Stimulated activated naive CD8-positive, alpha-beta T cell treated with anti-CD3 and anti-CD28 coated beads, Interleukin-15, Interleukin-2, amounts not matched to agents 100 U/mL and 50 U/mL, for 24 hours (primary cell): ENCODE data around the gene AMOTL2.

Experiments used
- ATAC-seq: fragments of 150-1000 bp; cut with Tn5 transposase; one replicate; pipeline ENCODE4 v1.10.0; 2021
- DNase-seq: peaks from one replicate; pipeline ENCODE4 v3.0.0; 2021

The AMOTL2 gene

DNA sequence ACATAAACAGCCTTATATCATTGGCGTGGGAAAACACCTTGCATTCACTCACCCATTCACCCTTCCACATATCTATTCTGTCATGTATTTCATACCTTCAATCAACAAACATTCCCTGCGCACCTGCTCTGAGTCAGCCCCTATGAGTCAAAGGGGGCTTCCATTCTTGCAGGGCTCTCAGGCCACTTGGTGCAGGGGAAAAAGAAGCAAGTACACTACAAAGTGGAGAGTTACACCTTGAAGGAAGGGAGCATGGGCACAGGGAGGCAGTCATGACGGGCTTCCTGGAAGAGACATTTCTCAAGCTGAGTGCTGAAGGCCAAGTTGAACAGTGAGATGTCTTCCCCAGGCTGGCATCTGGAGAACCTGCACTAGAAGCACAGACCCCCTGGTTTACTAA, 4.6 kb upstream of the AMOTL2 start:
- ATAC-seq, result no peak

DNA sequence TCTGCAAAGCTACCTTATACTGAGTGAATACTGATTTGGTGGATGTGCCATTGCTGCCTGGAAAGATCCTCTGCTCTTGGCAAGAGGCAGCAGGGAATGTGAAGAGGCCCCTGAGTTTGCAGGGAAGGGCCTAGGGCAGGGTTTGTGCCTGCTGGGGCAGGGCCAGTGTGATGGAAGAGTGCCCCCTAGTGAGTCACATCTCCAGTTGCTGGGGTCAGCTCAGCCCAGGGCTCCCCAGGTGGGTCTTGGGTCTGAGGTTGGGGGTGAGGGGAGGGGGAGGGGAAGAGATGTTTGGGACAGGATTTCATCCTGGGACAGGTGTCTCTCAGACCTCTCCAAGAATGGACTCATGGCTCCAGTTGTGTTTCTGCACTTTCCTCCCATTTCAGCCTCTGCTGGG, 4.1 kb upstream of the AMOTL2 start:
- no peak for ATAC-seq
- peak; percentile 24 for DNase-seq

More for the DNA sequence above, 4.6 kb upstream of the AMOTL2 start:
- no peak for DNase-seq

GRCh38 chr3:134377896-134378295, 3.6 kb upstream of the AMOTL2 start:
- no peak for DNase-seq
- ATAC-seq, result no peak

DNA sequence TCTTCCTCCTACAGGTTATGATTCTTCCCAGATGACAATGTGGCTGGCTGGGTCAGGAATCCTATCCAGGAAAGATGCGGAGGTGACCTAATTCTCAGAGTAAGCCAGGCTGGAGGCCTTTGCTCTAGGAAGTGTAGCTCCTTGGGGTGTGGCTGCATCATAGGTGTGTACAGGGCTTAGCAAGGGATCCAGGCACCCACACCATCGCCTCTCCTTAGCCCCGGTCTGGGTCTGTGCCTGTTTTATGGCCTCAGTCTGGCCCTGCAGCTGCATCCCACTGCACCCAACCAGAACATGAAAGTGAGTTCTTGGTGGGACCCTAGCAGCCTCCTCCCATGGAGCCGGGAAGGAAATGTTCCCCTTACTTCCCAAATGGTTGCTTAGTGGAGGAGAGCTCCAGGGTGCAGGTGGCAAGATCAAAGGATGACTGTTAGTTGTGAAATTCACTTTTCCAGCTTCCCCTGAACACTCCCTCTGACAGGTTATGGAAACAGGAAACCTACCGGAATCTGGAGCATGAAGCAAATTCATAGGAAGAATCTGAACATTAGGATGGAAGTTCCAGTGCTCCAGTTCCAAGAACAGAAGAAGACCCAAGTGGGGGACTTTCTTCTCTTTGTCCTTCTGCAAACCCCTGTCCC, 2.7 kb upstream of the AMOTL2 start:
- ATAC-seq, result no peak
- DNase-seq, result no peak

DNA sequence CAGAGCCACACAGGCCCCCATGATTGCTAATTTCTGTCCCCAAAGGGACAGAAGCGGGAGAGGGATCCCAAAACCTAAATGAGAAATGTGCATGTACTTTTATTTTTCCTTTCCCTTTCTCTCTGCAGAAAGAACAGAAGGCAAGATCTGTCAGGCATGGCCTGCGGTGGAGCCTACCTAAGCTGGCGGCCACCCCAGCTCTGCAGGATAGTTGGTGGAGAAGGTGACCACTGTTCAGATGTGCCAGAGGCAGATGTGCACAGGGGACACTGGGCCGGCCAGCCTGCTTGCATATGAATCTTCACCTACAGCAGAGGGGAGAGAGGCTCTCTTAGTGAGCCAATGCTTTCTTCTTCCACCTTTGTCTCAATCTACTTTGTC, 2.1 kb upstream of the AMOTL2 start:
- DNase-seq (no peak), ATAC-seq (no peak)

GRCh38 chr3:134375582-134376384, 1.5 kb upstream of the AMOTL2 start:
- DNase-seq (no peak), ATAC-seq (no peak)

GRCh38 chr3:134374791-134375581, 739 bp upstream of the AMOTL2 start:
- DNase-seq, result no peak
- no peak for ATAC-seq

- DNase-seq (no peak), ATAC-seq (no peak)
Observed at GRCh38 chr3:134373271-134374104, 759 bp downstream of the AMOTL2 start.

DNA sequence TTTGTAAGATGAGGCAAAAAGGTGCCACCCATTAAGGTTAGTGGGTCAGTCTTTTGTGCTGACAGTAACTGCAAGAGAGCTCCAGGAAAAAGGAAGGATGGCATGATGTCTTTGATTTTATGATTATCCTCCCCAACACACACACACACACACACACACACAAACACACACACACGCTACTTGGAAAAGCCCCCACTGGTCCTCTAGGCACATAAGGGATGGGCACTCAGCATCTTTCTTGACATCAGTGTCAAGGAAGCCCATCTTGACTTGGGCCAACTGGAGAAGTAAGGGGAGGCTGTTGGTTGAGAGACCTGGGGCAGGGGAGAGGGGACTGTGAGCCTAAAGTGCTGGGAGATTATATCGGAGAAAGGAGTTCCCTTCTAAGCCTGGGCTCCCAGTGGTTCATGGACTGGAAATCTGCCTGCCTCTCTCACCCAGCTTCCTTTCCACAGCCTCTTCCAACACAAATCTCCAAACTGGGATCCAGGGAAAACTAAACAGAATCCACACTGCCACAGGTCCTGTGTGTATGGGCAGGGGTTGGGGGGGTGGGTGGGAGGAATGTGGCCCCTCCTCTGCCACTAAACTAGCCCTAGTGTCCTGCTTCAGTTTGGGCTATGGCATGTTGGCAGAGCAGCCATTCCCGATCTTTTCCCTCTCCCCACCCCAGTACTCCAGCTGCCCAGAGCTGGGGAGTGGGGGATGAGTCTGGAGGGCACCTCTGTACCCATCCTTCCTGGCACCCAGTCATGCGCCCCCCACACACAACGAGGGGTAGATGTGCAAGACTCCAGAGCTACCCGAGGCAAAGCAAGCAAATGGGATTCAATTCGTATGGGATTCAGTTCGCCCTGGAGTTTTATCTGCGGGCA, 1.6 kb downstream of the AMOTL2 start:
- DNase-seq (no peak), ATAC-seq (no peak)

- no peak for ATAC-seq
- DNase-seq, result no peak
Observed at GRCh38 chr3:134371542-134372324, 2.5 kb downstream of the AMOTL2 start.

DNA sequence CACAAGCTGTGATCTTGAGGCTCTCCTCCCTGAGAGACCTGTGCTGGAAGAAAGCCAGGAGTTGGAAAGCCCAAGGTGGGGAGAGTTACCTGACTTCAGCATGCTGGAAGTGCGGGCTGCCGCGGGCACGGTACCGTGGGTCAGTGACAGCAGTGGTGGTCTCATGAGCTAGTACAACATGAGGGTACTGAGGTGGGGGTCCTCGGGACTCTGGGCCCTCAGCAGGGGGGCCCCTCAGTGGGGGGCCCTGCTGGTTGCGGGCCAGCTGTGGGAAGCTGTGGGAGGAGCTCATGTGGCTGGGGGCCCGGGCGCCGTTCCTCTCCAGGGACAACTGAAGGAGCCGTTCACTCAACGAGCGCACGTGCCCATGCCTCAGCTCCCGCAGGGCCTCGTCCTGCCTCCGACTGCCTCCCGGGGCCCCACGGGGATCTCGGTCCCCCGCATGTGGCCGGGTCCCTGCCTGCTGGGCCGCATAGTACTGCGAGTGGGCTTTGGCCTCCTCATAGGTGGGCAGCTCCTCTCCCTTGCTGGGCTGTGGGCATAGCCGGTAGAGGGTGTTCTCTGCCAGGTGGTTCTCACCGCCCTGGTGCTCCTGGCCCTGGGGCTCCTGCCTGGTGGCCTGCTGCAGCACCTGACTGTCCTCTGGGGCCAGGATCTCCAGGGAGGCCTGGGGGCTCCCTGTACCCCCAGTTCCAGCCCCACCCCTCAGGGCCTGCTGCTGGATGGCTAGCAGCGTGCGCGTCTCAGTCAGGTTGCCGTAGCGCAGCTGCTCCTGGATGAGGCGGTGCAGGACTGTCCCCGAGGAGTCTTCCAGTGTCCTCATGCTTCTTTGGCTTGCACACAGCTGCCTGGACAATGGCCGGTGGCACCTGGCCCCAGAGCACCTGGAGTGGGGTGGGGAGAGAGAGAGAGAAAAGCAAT, 3.4 kb downstream of the AMOTL2 start:
- DNase-seq, result no peak
- no peak for ATAC-seq

- no peak for ATAC-seq
- no peak for DNase-seq
Observed at GRCh38 chr3:134369861-134370596, 4.2 kb downstream of the AMOTL2 start.

GRCh38 chr3:134369231-134369741, 5.0 kb downstream of the AMOTL2 start:
- DNase-seq (no peak), ATAC-seq (no peak)

GRCh38 chr3:134368751-134369105, 5.5 kb downstream of the AMOTL2 start:
- DNase-seq (no peak), ATAC-seq (no peak)

DNA sequence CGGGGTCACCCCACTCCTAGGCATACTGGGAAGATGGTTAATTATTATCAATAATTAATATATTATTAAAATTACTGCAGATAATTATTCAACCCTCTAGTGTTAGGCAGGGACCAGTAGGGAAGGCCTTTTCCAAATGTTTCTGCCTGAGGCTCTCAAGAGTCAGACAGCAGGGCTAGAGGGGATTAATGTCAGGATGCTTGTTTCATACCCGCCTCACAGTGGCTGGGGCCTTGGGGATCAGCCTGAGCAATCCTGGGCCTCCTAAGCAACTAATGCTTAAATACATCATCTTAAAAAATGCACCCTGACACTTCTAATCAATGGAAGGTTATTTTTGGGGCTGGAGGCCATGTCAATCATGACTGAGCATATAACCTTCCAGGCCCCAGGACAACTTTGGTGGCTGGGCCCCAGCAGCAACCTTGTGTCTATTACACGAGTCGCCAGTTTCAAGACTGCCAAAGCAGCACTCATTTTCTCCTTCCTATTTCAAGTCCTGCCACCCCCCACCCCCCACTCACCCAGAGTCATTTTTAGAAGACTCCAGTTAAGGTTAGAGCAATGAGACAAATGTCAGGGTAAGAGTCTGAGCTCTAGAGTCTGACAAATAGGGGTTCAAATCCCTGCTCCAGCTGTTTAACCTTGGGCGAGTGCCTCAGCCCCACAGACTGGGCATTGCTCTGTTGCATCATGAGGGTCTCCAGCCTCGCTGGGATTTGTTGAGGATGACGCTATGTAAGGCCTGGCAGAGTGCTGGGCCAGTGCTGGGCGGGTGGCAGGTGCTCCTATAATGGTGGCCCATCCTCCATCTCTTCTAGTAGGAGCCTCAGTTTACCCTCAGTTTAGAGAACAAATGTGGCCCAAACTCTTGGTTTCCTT, 6.1 kb downstream of the AMOTL2 start:
- ATAC-seq (no peak), DNase-seq (no peak)

DNA sequence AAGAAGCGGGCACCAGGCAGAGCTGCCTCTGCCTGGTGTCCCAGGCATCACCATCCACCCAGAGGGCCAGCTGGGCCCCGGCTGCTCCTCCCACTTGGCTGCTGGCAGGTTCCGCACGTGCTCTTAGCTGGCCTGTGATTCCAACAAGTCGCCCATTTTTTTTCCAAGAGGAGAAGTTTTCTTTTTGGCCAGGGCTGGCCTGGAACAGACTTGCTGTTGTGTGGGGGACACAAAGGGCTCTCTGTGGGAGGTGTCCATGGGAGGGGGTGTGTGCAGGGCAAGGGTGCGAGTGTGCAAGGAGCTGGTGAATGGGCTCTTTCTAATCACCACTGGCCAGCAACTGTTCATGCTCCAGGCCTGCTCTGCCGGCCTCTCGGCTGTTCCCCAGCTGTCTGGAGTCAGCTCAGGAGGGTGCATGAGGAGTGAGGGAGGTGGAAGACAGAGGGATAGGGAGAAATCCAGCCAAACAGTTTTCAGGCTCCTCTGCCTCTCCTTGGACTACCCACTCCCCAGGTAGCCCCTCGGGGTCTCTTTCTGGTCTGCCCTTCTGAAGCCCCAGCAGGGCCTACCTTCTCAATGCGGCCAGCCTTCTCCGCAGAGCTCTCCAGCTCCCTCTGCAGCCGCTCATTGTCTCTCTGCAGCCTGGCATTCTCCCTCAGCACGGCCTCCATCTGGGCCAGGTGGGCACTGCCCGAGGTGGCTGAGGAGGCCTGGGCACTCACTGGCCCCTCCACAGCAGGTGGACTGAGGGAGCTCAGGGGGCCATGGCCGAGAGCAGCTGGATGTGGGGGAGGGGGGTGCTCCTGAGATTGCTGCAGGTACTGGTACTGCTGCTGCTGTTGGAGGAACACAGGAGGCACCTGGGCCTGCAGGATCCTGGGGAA, 7.1 kb downstream of the AMOTL2 start:
- DNase-seq (no peak), ATAC-seq (no peak)
